ENCODE measurements around the gene KCNC2. TPM values are rescaled to one million over a fixed set of nuclear protein-coding genes. Genes with fewer than 3 reads are reported as not detected.

The KCNC2 gene
- polyA plus RNA-seq, 3 donors = not detected

GRCh38 chr12:75208856-75209811 is 505 bp downstream of the KCNC2 start:
- Mint-ChIP-seq H3K27me3 (ENCODE audit: low read depth in 3 of 3) (peaks cover 47 to 57% (median 47%) of the 10 kb centered on the region in 3 donors), H3K9me3 (peaks cover 3 to 26% (median 18%) of the 10 kb centered on the region in 7 donors), H3K4me3 (peak overlapping the region in 1 of 2 donors; percentile 73), H3K27ac (no peak overlapping the region), H3K4me1 (peaks cover 4% of the 10 kb centered on the region), H3K36me3 (peaks cover 0 to 4% of the 10 kb centered on the region in 2 donors)
- Histone ChIP-seq H3K4me1 (ENCODE audit: control insufficient read depth in 1 of 2, insufficient read depth in 2 of 2, low read length in 2 of 2) (no peaks in the 10 kb centered on the region), H3K27me3 (ENCODE audit: control insufficient read depth in 2 of 2, insufficient read depth in 2 of 2, low read length in 2 of 2) (peaks cover 41 to 50% of the 10 kb centered on the region in 2 donors), H4K20me1 (ENCODE audit: insufficient read depth, low read length) (no peaks in the 10 kb centered on the region), H2AFZ (ENCODE audit: insufficient read depth, low read depth, low read length, poor library complexity, severe bottlenecking) (no peak overlapping the region), H3K9me3 (replicated peaks in 1 of 2; ENCODE audit: control insufficient read depth in 1 of 2, insufficient read depth in 1 of 2, low read length in 2 of 2) (peaks cover 0 to 15% of the 10 kb centered on the region in 2 donors), H3K79me2 (ENCODE audit: insufficient read depth, low read length) (no peaks in the 10 kb centered on the region), H3K9ac (ENCODE audit: insufficient read depth, low read length, poor library complexity, severe bottlenecking) (no peak overlapping the region), H3K4me2 (replicated peaks; ENCODE audit: extremely low read depth, low read length, poor library complexity, severe bottlenecking) (no peak overlapping the region), H3K27ac (ENCODE audit: low read depth in 1 of 2, low read length in 2 of 2) (no peak overlapping the region), H3K4me3 (replicated peaks in 1 of 3; ENCODE audit: low read depth in 2 of 3, low read length in 3 of 3) (no peak overlapping the region), H3K36me3 (replicated peaks in 1 of 2; ENCODE audit: control insufficient read depth in 1 of 2, insufficient read depth in 2 of 2, low read length in 2 of 2) (no peaks in the 10 kb centered on the region)
- WGBS (ENCODE audit: insufficient coverage) = 5% methylated on average over 42 of the region's 50 CpGs
- no peak for DNase-seq
- intact Hi-C loops (cut with micrococcal nuclease) = no loop called here
- TF ChIP-seq CTCF (IDR thresholded peaks at IDR 0.05) = no peak

GRCh38 chr12:75207338-75208083 is 2.1 kb downstream of the KCNC2 start:
- peaks cover 41 to 50% of the 10 kb centered on the region in 2 donors for H3K27me3 ChIP-seq (ENCODE audit: control insufficient read depth in 2 of 2, insufficient read depth in 2 of 2, low read length in 2 of 2)

More at GRCh38 chr12:75207338-75208083, 2.1 kb downstream of the KCNC2 start:
- Histone ChIP-seq H4K20me1 (ENCODE audit: insufficient read depth, low read length) (no peaks in the 10 kb centered on the region), H3K4me1 (ENCODE audit: control insufficient read depth in 1 of 2, insufficient read depth in 2 of 2, low read length in 2 of 2) (no peaks in the 10 kb centered on the region), H3K9ac (ENCODE audit: insufficient read depth, low read length, poor library complexity, severe bottlenecking) (no peak overlapping the region), H3K79me2 (ENCODE audit: insufficient read depth, low read length) (no peaks in the 10 kb centered on the region), H3K27ac (ENCODE audit: low read depth in 1 of 2, low read length in 2 of 2) (no peak overlapping the region), H3K9me3 (replicated peaks in 1 of 2; ENCODE audit: control insufficient read depth in 1 of 2, insufficient read depth in 1 of 2, low read length in 2 of 2) (peaks cover 0 to 15% of the 10 kb centered on the region in 2 donors), H3K4me2 (replicated peaks; ENCODE audit: extremely low read depth, low read length, poor library complexity, severe bottlenecking) (no peak overlapping the region), H3K36me3 (replicated peaks in 1 of 2; ENCODE audit: control insufficient read depth in 1 of 2, insufficient read depth in 2 of 2, low read length in 2 of 2) (no peaks in the 10 kb centered on the region), H3K4me3 (replicated peaks in 1 of 3; ENCODE audit: low read depth in 2 of 3, low read length in 3 of 3) (no peak overlapping the region), H2AFZ (ENCODE audit: insufficient read depth, low read depth, low read length, poor library complexity, severe bottlenecking) (no peak overlapping the region)
- peaks cover 3 to 26% (median 18%) of the 10 kb centered on the region in 7 donors for H3K9me3 Mint-ChIP-seq
- peaks cover 4% of the 10 kb centered on the region for H3K4me1 Mint-ChIP-seq
- H3K27me3 Mint-ChIP-seq (ENCODE audit: low read depth in 3 of 3) = peaks cover 47 to 57% (median 47%) of the 10 kb centered on the region in 3 donors
- peak overlapping the region in 1 of 2 donors; percentile 74 for H3K4me3 Mint-ChIP-seq
- TF ChIP-seq CTCF (IDR thresholded peaks at IDR 0.05) = no peak
- intact Hi-C loops (cut with micrococcal nuclease) = no loop called here
- WGBS (ENCODE audit: insufficient coverage) = 10% methylated on average over 75 of the region's 78 CpGs
- peaks cover 0 to 4% of the 10 kb centered on the region in 2 donors for H3K36me3 Mint-ChIP-seq
- H3K27ac Mint-ChIP-seq = no peak overlapping the region
- no peak for DNase-seq

Measured in CD14-positive monocyte (primary cell).